Breast epithelium (tissue), 4 donors: ENCODE results near the gene PSMD8. TPM values are rescaled to one million over a fixed set of nuclear protein-coding genes. Genes with fewer than 3 reads are reported as not detected.

Experiments
- DNase-seq, 2 donors: peaks; one replicate each; pipeline ENCODE4 v3.0.0-alpha.2; 2019; ENCODE audit warnings: low spot score in 2 of 2
- H3K27ac ChIP-seq, 2 donors: fragments of 200-600 bp; sonication (generic) in 1 of 2; one replicate each; pipeline ENCODE4 v1.5.1; 2016 to 2019; ENCODE audit warnings: mild to moderate bottlenecking in 1 of 2
- H3K27me3 ChIP-seq, 2 donors: fragments of 200-600 bp; sonication (generic) in 1 of 2; one replicate each; pipeline versions ENCODE4 v1.5.1 to v1.6.0; 2017 to 2019; ENCODE audit warnings: control low read depth in 1 of 2, mild to moderate bottlenecking in 1 of 2
- H3K36me3 ChIP-seq: fragments of 200-600 bp; one replicate; pipeline ENCODE4 v1.5.1; 2019
- H3K4me1 ChIP-seq, 2 donors: fragments of 200-600 bp; sonication (generic); one replicate each; pipeline ENCODE4 v1.5.1; 2016 to 2019; ENCODE audit warnings: control low read depth in 1 of 2
- H3K4me3 ChIP-seq, 3 donors: fragments of 200-600 bp; sonication (generic); 1 replicate in 2 of 3; 2 replicates in 1 of 3; pipeline ENCODE4 v1.5.1; 2016 to 2019; ENCODE audit warnings: mild to moderate bottlenecking in 3 of 3, moderate library complexity in 2 of 3
- H3K9me3 ChIP-seq, 2 donors: fragments of 200-600 bp; sonication (generic) in 1 of 2; one replicate each; pipeline ENCODE4 v1.5.1; 2016 to 2019; ENCODE audit warnings: control low read depth in 1 of 2
- POLR2A ChIP-seq: fragments of 450-650 bp; IDR thresholded peaks from one replicate; pipeline ENCODE4 v1.6.1; 2016; ENCODE audit warnings: antibody characterized with exemption, mild to moderate bottlenecking, moderate library complexity
- POLR2AphosphoS5 ChIP-seq, 3 donors: sonication (generic); formaldehyde crosslinking; IDR thresholded peaks; one replicate each; pipeline ENCODE4 v1.6.1; 2017; ENCODE audit warnings: antibody characterized with exemption in 3 of 3
- intact Hi-C: fragments of 100-400 bp; cut with DNase I; formaldehyde crosslinking; loops from one replicate; pipeline ENCODE4 v1.15.1; 2023; ENCODE audit warnings: low total_unique reads
- total RNA-seq, 3 donors: library from RNA; depleted of rRNA; stranded (reverse); fragments of >200 nt; gene quantifications; one replicate each; pipeline ENCODE4 v1.1.0, GENCODE V29; 2016
- TF ChIP-seq, protein P1 (sequence below), 3 donors: fragments of 450-650 bp; IDR thresholded peaks; one replicate each; pipeline ENCODE4 v1.5.1; 2016 to 2017; ENCODE audit warnings: antibody characterized with exemption in 3 of 3, mild to moderate bottlenecking in 3 of 3, moderate library complexity in 3 of 3

Gene PSMD8
- total RNA-seq, 3 donors from 2014 or later, result 203 to 598 (median 218) TPM

DNA sequence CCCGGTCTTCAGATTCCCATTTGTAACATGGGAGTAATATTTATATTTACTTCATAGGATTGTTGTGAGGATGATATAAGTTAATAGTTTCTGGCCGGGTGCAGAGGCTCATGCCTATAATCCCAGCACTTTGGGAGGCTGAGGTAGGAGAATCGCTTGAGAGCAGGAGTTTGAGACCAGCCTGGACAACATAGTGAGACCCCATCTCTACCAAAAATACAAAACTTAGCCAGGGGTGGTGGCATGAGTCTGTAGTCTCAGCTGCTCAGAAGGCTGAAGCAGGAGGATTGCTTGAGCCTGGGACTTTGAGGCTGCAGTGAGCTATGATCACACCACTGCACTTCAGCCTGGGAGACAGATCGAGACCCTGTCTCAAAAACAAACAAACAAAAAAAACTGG, 27.5 kb upstream of the PSMD8 start:
- no peaks in the 10 kb centered on the region for H3K36me3 ChIP-seq
- no peaks in the 10 kb centered on the region for H3K4me1 ChIP-seq
- no peak for DNase-seq
- H3K9me3 ChIP-seq, result no peaks in the 10 kb centered on the region
- no peak for TF ChIP-seq POLR2A
- TF ChIP-seq, protein P1, sequence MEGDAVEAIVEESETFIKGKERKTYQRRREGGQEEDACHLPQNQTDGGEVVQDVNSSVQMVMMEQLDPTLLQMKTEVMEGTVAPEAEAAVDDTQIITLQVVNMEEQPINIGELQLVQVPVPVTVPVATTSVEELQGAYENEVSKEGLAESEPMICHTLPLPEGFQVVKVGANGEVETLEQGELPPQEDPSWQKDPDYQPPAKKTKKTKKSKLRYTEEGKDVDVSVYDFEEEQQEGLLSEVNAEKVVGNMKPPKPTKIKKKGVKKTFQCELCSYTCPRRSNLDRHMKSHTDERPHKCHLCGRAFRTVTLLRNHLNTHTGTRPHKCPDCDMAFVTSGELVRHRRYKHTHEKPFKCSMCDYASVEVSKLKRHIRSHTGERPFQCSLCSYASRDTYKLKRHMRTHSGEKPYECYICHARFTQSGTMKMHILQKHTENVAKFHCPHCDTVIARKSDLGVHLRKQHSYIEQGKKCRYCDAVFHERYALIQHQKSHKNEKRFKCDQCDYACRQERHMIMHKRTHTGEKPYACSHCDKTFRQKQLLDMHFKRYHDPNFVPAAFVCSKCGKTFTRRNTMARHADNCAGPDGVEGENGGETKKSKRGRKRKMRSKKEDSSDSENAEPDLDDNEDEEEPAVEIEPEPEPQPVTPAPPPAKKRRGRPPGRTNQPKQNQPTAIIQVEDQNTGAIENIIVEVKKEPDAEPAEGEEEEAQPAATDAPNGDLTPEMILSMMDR (IDR thresholded peaks at IDR 0.05), result no peak
- TF ChIP-seq POLR2AphosphoS5 (IDR thresholded peaks at IDR 0.05), result no peak
- no peak overlapping the region for H3K27ac ChIP-seq
- intact Hi-C loops, result loop anchor here (10.0 kb wide), 1 partner anchor 572 kb away; the partner anchor contains the start of gene ZNF573
- H3K4me3 ChIP-seq, result no peak overlapping the region
- no peaks in the 10 kb centered on the region for H3K27me3 ChIP-seq

DNA sequence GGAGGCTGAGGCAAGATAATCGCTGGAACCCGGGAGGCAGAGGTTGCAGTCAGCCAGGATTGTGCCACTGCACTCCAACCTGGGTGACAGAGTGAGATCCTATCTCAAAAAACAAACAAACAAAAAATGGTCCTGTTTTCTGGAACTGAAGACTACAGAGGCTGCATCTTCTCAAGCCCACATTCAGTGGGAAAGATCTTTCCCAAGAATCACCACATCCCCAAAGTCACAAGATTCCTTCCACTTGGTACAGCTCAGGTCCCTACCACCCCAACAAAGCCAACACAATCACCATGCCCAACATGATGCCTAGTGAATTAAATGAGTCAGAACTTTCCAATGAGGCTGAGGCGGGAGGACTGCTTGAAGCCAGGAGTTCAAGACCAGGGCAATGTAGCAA, 23.5 kb upstream of the PSMD8 start:
- intact Hi-C loops, result no loop called here
- Histone ChIP-seq H3K9me3 (no peaks in the 10 kb centered on the region), H3K27me3 (peaks cover 0 to 11% of the 10 kb centered on the region in 2 donors), H3K4me3 (no peak overlapping the region), H3K36me3 (no peaks in the 10 kb centered on the region), H3K27ac (no peak overlapping the region), H3K4me1 (no peaks in the 10 kb centered on the region)
- TF ChIP-seq, protein P1 (IDR thresholded peaks at IDR 0.05), result no peak
- TF ChIP-seq POLR2AphosphoS5 (IDR thresholded peaks at IDR 0.05), result no peak
- no peak for TF ChIP-seq POLR2A
- DNase-seq, result no peak

DNA sequence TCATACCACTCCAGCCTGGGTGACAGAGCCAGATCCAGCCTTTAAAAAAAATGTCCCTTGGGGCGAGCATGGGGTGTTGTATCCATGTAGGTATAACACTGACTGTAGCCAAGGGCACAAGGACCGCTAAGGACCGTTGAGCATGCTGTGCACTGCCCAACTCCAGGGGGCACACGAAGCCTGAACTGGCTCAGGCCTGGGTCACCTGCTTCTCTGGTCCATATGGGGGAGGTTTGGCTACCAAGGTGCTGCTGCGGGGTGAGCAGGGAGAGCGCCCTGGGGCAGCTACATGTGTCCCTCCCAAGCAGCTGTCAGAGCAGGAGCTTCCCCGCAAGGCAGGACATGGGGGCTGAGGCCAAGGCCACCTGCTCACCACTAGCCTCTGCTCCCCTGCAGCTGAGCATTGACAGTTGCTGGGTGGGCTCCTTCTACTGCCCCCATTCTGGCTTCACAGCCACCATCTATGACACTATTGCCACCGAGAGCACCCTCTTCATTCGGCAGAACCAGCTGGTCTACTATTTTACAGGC, 22.4 kb upstream of the PSMD8 start:
- Histone ChIP-seq H3K36me3 (no peaks in the 10 kb centered on the region), H3K4me3 (no peak overlapping the region), H3K9me3 (no peaks in the 10 kb centered on the region), H3K27me3 (peaks cover 0 to 21% of the 10 kb centered on the region in 2 donors), H3K27ac (no peak overlapping the region), H3K4me1 (no peaks in the 10 kb centered on the region)
- TF ChIP-seq, protein P1 (IDR thresholded peaks at IDR 0.05), result no peak
- TF ChIP-seq POLR2A (no peak), POLR2AphosphoS5 (IDR thresholded peaks at IDR 0.05) (no peak)
- intact Hi-C loops, result no loop called here
- no peak for DNase-seq

DNA sequence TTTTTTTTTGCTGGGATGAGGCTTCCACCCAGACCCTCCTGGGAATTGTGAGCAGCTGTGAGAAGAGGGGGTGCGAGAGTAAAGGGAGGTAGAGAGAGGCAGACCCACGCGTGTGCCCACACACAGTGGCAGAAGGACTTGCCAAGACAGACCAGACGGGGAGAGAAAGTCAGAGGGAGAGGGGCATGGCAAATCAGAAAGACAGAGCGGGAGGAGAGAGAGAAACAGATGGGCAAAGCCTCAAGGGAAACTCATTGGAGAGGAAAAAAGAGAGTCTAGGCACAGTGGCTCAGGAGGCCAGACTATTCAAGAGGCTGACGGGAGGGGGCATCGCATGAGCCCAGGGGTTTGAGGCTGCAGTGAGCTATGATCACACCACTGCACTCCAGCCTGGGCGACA, 21.8 kb upstream of the PSMD8 start:
- intact Hi-C loops, result no loop called here
- no peak for DNase-seq

More for the DNA sequence above, 21.8 kb upstream of the PSMD8 start:
- no peak for TF ChIP-seq POLR2AphosphoS5 (IDR thresholded peaks at IDR 0.05)
- TF ChIP-seq POLR2A, result no peak
- TF ChIP-seq, protein P1 (IDR thresholded peaks at IDR 0.05), result no peak
- no peaks in the 10 kb centered on the region for H3K9me3 ChIP-seq
- H3K36me3 ChIP-seq, result no peaks in the 10 kb centered on the region
- peaks cover 0 to 22% of the 10 kb centered on the region in 2 donors for H3K27me3 ChIP-seq
- no peak overlapping the region for H3K4me3 ChIP-seq
- H3K4me1 ChIP-seq, result no peaks in the 10 kb centered on the region
- no peak overlapping the region for H3K27ac ChIP-seq
